ENCODE results near the gene SEMA3F. TPM values are rescaled to one million over a fixed set of nuclear protein-coding genes. Genes with fewer than 3 reads are reported as not detected.

SEMA3F gene
- total and polyA plus RNA-seq, 4 donors: 0.60 to 4.8 (median 2.1) TPM

- WGBS: 93% methylated on average over 2 of the region's 2 CpGs
- H3K36me3 ChIP-seq (ENCODE audit: control insufficient read depth in 4 of 4, insufficient read depth in 3 of 4, low read depth in 1 of 4, low read length in 3 of 4): no peaks in the 10 kb centered on the region
- DNase-seq (ENCODE audit: low spot score): no peak
- H3K9ac ChIP-seq (ENCODE audit: low read depth in 1 of 2, low read length in 2 of 2): no peak overlapping the region
- no peaks in the 10 kb centered on the region for H3K4me1 ChIP-seq (ENCODE audit: control insufficient read depth in 4 of 4, insufficient read depth in 4 of 4, low read length in 3 of 4)
- no peak overlapping the region for H3K27ac ChIP-seq (ENCODE audit: low read depth in 1 of 2, low read length in 2 of 2)
- H3K9me3 ChIP-seq (ENCODE audit: control insufficient read depth in 4 of 4, low read length in 3 of 4): no peaks in the 10 kb centered on the region
- no peaks in the 10 kb centered on the region for H3K27me3 ChIP-seq (ENCODE audit: control insufficient read depth in 4 of 4, insufficient read depth in 4 of 4, low read length in 3 of 4)
- no peak for TF ChIP-seq SP1 (IDR thresholded peaks at IDR 0.05)
- no peak for TF ChIP-seq MAX (IDR thresholded peaks at IDR 0.05)
- TF ChIP-seq NR2F2 (IDR thresholded peaks at IDR 0.05): no peak
- TF ChIP-seq YY1 (IDR thresholded peaks at IDR 0.05): no peak
- no peak for TF ChIP-seq FOXA2 (IDR thresholded peaks at IDR 0.05)
- no peak for TF ChIP-seq FOXA1 (IDR thresholded peaks at IDR 0.05)
- TF ChIP-seq CTCF (IDR thresholded peaks at IDR 0.05; ENCODE audit: low read depth, low read length, missing input control): no peak
- TF ChIP-seq GABPA (IDR thresholded peaks at IDR 0.05 in 1 of 2, conservative IDR thresholded peaks at IDR 0.05 in 1 of 2): no peak
- no peak for TF ChIP-seq ZBTB33 (IDR thresholded peaks at IDR 0.05)
- no peak for TF ChIP-seq EGR1 (IDR thresholded peaks at IDR 0.05; ENCODE audit: low read depth in 2 of 2)
- no peak for TF ChIP-seq ATF3 (IDR thresholded peaks at IDR 0.05)
- TF ChIP-seq REST (IDR thresholded peaks at IDR 0.05): no peak
- TF ChIP-seq RXRA (IDR thresholded peaks at IDR 0.05): no peak
- no peak for TF ChIP-seq HNF4G (IDR thresholded peaks at IDR 0.05)
- TF ChIP-seq TAF1 (conservative IDR thresholded peaks at IDR 0.05): no peak
- TF ChIP-seq HNF4A (conservative IDR thresholded peaks at IDR 0.05): no peak
- no peak for TF ChIP-seq RAD21 (IDR thresholded peaks at IDR 0.05)
- no peak for TF ChIP-seq JUND (IDR thresholded peaks at IDR 0.05)
- no peak overlapping the region for H3K4me3 ChIP-seq (ENCODE audit: low read depth in 1 of 3, low read length in 3 of 3)
These were observed 24.7 kb upstream of the SEMA3F start for GRCh38 chr3:50130436-50130835.

All from liver (tissue), 9 donors.